H1 (cell line): Measurements from ENCODE around the gene TSPAN15. TPM values are rescaled to one million over a fixed set of nuclear protein-coding genes. Genes with fewer than 3 reads are reported as not detected.

Experiments used
- CTCF ChIA-PET: fragments of 300-600 bp; sonication (Branson Sonifier 250); formaldehyde crosslinking; loops from one replicate; lab custom pipeline; 2021; ENCODE audit not compliant: partially characterized antibody; lab: Charles Lee
- POLR2A ChIA-PET: fragments of 300-600 bp; sonication (Branson Sonifier 250); formaldehyde crosslinking; loops from one replicate; lab custom pipeline; 2021; ENCODE audit warnings: inconsistent platforms; ENCODE audit not compliant: partially characterized antibody; lab: Charles Lee
- DNase-seq, 2 experiments: peaks; one replicate each; pipeline versions ENCODE4 v3.0.0 to v3.0.0-alpha.2; 2010 to 2022; ENCODE audit warnings: low spot score in 2 of 2, low read depth in 1 of 2, mixed read lengths in 1 of 2
- FAIRE-seq: peaks from 2 replicates; lab custom pipeline; 2011; peaks lifted over from hg19 to GRCh38; lab: Jason Lieb, UNC
- H2AFZ ChIP-seq: 2 replicates; pipeline ENCODE4 v1.8.1; 2012; ENCODE audit warnings: low read length, inconsistent platforms
- H2AK5ac ChIP-seq: 2 replicates; pipeline ENCODE4 v1.6.1; 2013; ENCODE audit warnings: low read depth, low read length
- H2BK120ac ChIP-seq: replicated peaks from 2 replicates; pipeline ENCODE3; 2013; ENCODE audit warnings: low read depth, low read length, inconsistent platforms
- H2BK12ac ChIP-seq: 2 replicates; pipeline ENCODE4 v1.6.1; 2013; ENCODE audit warnings: low read depth, low read length
- H2BK15ac ChIP-seq: 2 replicates; pipeline ENCODE4 v1.6.1; 2013; ENCODE audit warnings: low read length
- H2BK20ac ChIP-seq: 2 replicates; pipeline ENCODE4 v1.6.1; 2013; ENCODE audit warnings: low read length
- H2BK5ac ChIP-seq: 2 replicates; pipeline ENCODE4 v1.6.1; 2013; ENCODE audit warnings: low read depth, low read length
- H3K14ac ChIP-seq: 2 replicates; pipeline ENCODE4 v1.6.1; 2013; ENCODE audit warnings: inconsistent platforms; ENCODE audit not compliant: insufficient read length
- H3K18ac ChIP-seq: 2 replicates; pipeline ENCODE4 v1.6.1; 2013; ENCODE audit warnings: low read length; ENCODE audit errors: extremely low read depth
- H3K23ac ChIP-seq: 2 replicates; pipeline ENCODE4 v1.6.1; 2013; ENCODE audit warnings: inconsistent platforms; ENCODE audit not compliant: insufficient read length
- H3K23me2 ChIP-seq: 2 replicates; pipeline ENCODE4 v1.6.1; 2013; ENCODE audit warnings: low read depth, low read length
- H3K27ac ChIP-seq: 2 replicates; pipeline ENCODE4 v1.6.1; 2011; ENCODE audit warnings: low read depth, low read length, inconsistent platforms
- H3K27me3 ChIP-seq, 4 experiments: replicated peaks in 1 of 4; 1 replicate in 1 of 4; 2 replicates in 3 of 4; pipeline versions ENCODE4 v1.6.1 to v1.8.1; 2011 to 2013; ENCODE audit warnings: low read length in 3 of 4, mild to moderate bottlenecking in 3 of 4, inconsistent platforms in 2 of 4, mixed read lengths in 2 of 4, moderate library complexity in 1 of 4; ENCODE audit not compliant: control insufficient read depth in 3 of 4, insufficient read depth in 3 of 4; ENCODE audit errors: extremely low read depth in 1 of 4
- H3K36me3 ChIP-seq, 4 experiments: 2 replicates each; pipeline versions ENCODE4 v1.6.1 to v1.8.1; 2011 to 2013; ENCODE audit warnings: mild to moderate bottlenecking in 4 of 4, low read length in 3 of 4, moderate library complexity in 2 of 4, control low read depth in 1 of 4, inconsistent platforms in 1 of 4; ENCODE audit not compliant: insufficient read depth in 4 of 4, control insufficient read depth in 2 of 4
- H3K4ac ChIP-seq: replicated peaks from 2 replicates; pipeline ENCODE3; 2013; ENCODE audit warnings: low read length, low read depth, mixed read lengths, inconsistent platforms; ENCODE audit not compliant: insufficient read length
- H3K4me1 ChIP-seq, 4 experiments: replicated peaks in 1 of 4; 1 replicate in 1 of 4; 2 replicates in 3 of 4; pipeline versions ENCODE4 v1.6.1 to v1.8.1; 2011 to 2013; ENCODE audit warnings: low read length in 3 of 4, inconsistent platforms in 2 of 4, mixed read lengths in 1 of 4; ENCODE audit not compliant: insufficient read depth in 4 of 4, control insufficient read depth in 3 of 4
- H3K4me2 ChIP-seq, 2 experiments: 2 replicates each; pipeline versions ENCODE4 v1.6.1 to v1.8.1; 2011 to 2013; ENCODE audit warnings: low read depth in 2 of 2, low read length in 2 of 2, control low read depth in 1 of 2, inconsistent platforms in 1 of 2, mild to moderate bottlenecking in 1 of 2; ENCODE audit not compliant: insufficient read depth in 1 of 2
- H3K4me3 ChIP-seq, 4 experiments: fragments of 200-600, 300-600 bp in 1 of 4; sonication (generic), shearing (Covaris generic), sonication (Bioruptor Twin) in 1 of 4; 2 replicates each; pipeline versions ENCODE4 v1.5.1 to v1.8.1; 2011 to 2016; ENCODE audit warnings: low read length in 4 of 4, low read depth in 3 of 4, control low read depth in 2 of 4, inconsistent platforms in 2 of 4, mild to moderate bottlenecking in 2 of 4, mixed read lengths in 1 of 4, moderate library complexity in 1 of 4; ENCODE audit not compliant: insufficient read depth in 2 of 4; ENCODE audit errors: extremely low read depth in 1 of 4
- H3K56ac ChIP-seq: replicated peaks from 2 replicates; pipeline ENCODE3; 2013; ENCODE audit warnings: low read depth, mild to moderate bottlenecking, mixed read lengths, low read length, inconsistent platforms; ENCODE audit not compliant: insufficient read length
- H3K79me1 ChIP-seq: 2 replicates; pipeline ENCODE4 v1.6.1; 2013; ENCODE audit warnings: low read depth, low read length, control low read depth
- H3K79me2 ChIP-seq, 2 experiments: 2 replicates each; pipeline versions ENCODE4 v1.6.1 to v1.8.1; 2012 to 2013; ENCODE audit warnings: low read length in 2 of 2, mild to moderate bottlenecking in 2 of 2, inconsistent platforms in 1 of 2; ENCODE audit not compliant: insufficient read depth in 2 of 2, control insufficient read depth in 1 of 2
- H3K9ac ChIP-seq, 4 experiments: replicated peaks in 1 of 4; 1 replicate in 1 of 4; 2 replicates in 3 of 4; pipeline versions ENCODE4 v1.6.1 to v1.8.1; 2011 to 2013; ENCODE audit warnings: low read depth in 3 of 4, low read length in 3 of 4, control low read depth in 2 of 4, mild to moderate bottlenecking in 2 of 4, moderate library complexity in 2 of 4, inconsistent platforms in 1 of 4; ENCODE audit errors: extremely low read depth in 1 of 4
- H3K9me3 ChIP-seq, 2 experiments: 2 replicates each; pipeline versions ENCODE4 v1.6.1 to v1.8.1; 2012 to 2013; ENCODE audit warnings: mild to moderate bottlenecking in 2 of 2, moderate library complexity in 2 of 2, control low read depth in 1 of 2, inconsistent platforms in 1 of 2, low read depth in 1 of 2, low read length in 1 of 2, mixed read lengths in 1 of 2; ENCODE audit not compliant: insufficient read depth in 2 of 2
- H4K20me1 ChIP-seq, 2 experiments: replicated peaks in 1 of 2; 2 replicates each; pipeline versions ENCODE3 to v1.8.1; 2011 to 2013; ENCODE audit warnings: inconsistent platforms in 2 of 2, low read length in 2 of 2, mild to moderate bottlenecking in 1 of 2; ENCODE audit not compliant: insufficient read depth in 2 of 2, control insufficient read depth in 1 of 2
- H4K5ac ChIP-seq: 2 replicates; pipeline ENCODE4 v1.6.1; 2013; ENCODE audit warnings: low read length, low read depth, mixed read lengths, inconsistent platforms; ENCODE audit not compliant: insufficient read length
- H4K8ac ChIP-seq: 2 replicates; pipeline ENCODE4 v1.8.0; 2013; ENCODE audit warnings: mild to moderate bottlenecking, moderate library complexity, low read length, inconsistent platforms; ENCODE audit not compliant: insufficient read depth; ENCODE audit errors: extremely low read depth
- H4K91ac ChIP-seq: replicated peaks from 2 replicates; pipeline ENCODE3; 2013; ENCODE audit warnings: low read length, mixed read lengths, inconsistent platforms; ENCODE audit not compliant: insufficient read length
- WGBS, 2 experiments: shearing (Covaris generic) in 1 of 2; methylation state at CpG; one replicate each; pipeline versions ENCODE4 v1.1.6 to v1.1.7; 2013 to 2015; ENCODE audit warnings: low lambda C conversion rate in 2 of 2, mixed read lengths in 2 of 2, inconsistent platforms in 1 of 2, low coverage in 1 of 2, missing lambda C conversion rate in 1 of 2; ENCODE audit not compliant: insufficient replicate concordance in 2 of 2, insufficient coverage in 1 of 2, insufficient read length in 1 of 2; ENCODE audit errors: extremely low coverage in 1 of 2, missing lambda C conversion rate in 1 of 2; 5-methylcytosine and 5-hydroxymethylcytosine counted together
- polyA plus RNA-seq, 7 experiments: library from polyadenylated mRNA; depleted of rRNA in 3 of 7; stranded (reverse) in 5 of 7; unstranded in 2 of 7; fragments of >200 nt in 5 of 7; fragments of 200-250 nt in 2 of 7; gene quantifications; 1 replicate in 5 of 7; 2 replicates in 1 of 7; 4 replicates in 1 of 7; pipeline versions ENCODE4 v1.2.1 to v1.2.3, GENCODE V29; 2011 to 2013; ENCODE audit warnings: missing spikeins in 2 of 7, mixed read lengths in 2 of 7
- total RNA-seq: library from RNA; stranded (reverse); fragmentation: NEBNext Ultra II Directional; extraction: Animal tissue kit (Norgen Biotek cat#: 25700); gene quantifications from 2 replicates; pipeline ENCODE4 v1.2.1, GENCODE V29; 2021

Gene TSPAN15
- total and polyA plus RNA-seq, 2 of the 8 experiments (the other 6 are each of a cell fraction or from before 2014, with no cell fraction given): 9.7 to 20.0 TPM

GRCh38 chr10:69479240-69480067 lies 28.2 kb downstream of the TSPAN15 start:
- Histone ChIP-seq H3K56ac (no peak overlapping the region), H3K4ac (no peak overlapping the region), H3K27ac (no peak overlapping the region), H4K8ac (no peak overlapping the region), H2AK5ac (no peak overlapping the region), H3K23me2 (no peaks in the 10 kb centered on the region), H3K4me1 (no peaks in the 10 kb centered on the region; a peak in 1 of 7 replicates), H2AFZ (no peak overlapping the region), H2BK15ac (no peak overlapping the region), H2BK120ac (no peak overlapping the region), H2BK20ac (no peak overlapping the region), H3K9me3 (no peaks in the 10 kb centered on the region), H2BK12ac (no peak overlapping the region), H3K79me2 (no peaks in the 10 kb centered on the region), H3K36me3 (no peaks in the 10 kb centered on the region), H4K20me1 (no peaks in the 10 kb centered on the region), H4K5ac (no peak overlapping the region), H2BK5ac (no peak overlapping the region), H3K4me2 (no peak overlapping the region), H3K27me3 (no peaks in the 10 kb centered on the region), H3K4me3 (no peak overlapping the region), H3K9ac (no peak overlapping the region), H4K91ac (no peak overlapping the region), H3K18ac (no peak overlapping the region), H3K79me1 (no peaks in the 10 kb centered on the region), H3K14ac (no peak overlapping the region), H3K23ac (no peak overlapping the region)
- 82% methylated on average over 7 of the region's 7 CpGs; no CpG with 5 or more reads in 1 of the 2 experiments for WGBS, 2 experiments
- FAIRE-seq (no peak), DNase-seq (no peak)
- CTCF ChIA-PET: interaction anchor here (0.6 to 2.0 kb wide), 8 partner anchors 11 to 35 kb away, joined by 3 to 6 read pairs (median 4); no protein-coding TSS in a partner anchor
- POLR2A ChIA-PET: no interaction called here
